B cell (primary cell): ENCODE results near the gene KANTR. TPM values are rescaled to one million over a fixed set of nuclear protein-coding genes. Genes with fewer than 3 reads are reported as not detected.

Source experiments
- ATAC-seq: fragments of 200-7000 bp; cut with Tn5 transposase; one replicate; pipeline ENCODE4 v1.10.0; 2021; ENCODE audit warnings: low read depth, mild to moderate bottlenecking, moderate number of reproducible peaks, moderate library complexity
- CTCF ChIA-PET: fragments of 350-600 bp; sonication (Branson Sonifier 250); formaldehyde crosslinking; loops from one replicate; lab custom pipeline; 2021; ENCODE audit warnings: antibody characterized with exemption, inconsistent platforms; lab: Charles Lee
- POLR2A ChIA-PET: fragments of 350-600 bp; sonication (Branson Sonifier 250); formaldehyde crosslinking; loops from one replicate; lab custom pipeline; 2021; ENCODE audit warnings: antibody characterized with exemption; lab: Charles Lee
- DNase-seq: peaks from one replicate; pipeline ENCODE4 v3.0.0; 2013
- H2AFZ ChIP-seq: 2 replicates; pipeline ENCODE4 v1.6.1; 2012; ENCODE audit warnings: mild to moderate bottlenecking, low read depth, low read length; ENCODE audit not compliant: insufficient read depth, poor library complexity, severe bottlenecking
- H3K27ac ChIP-seq, 2 donors: 1 replicate in 1 of 2; 2 replicates in 1 of 2; pipeline ENCODE4 v1.5.1; 2012 to 2013; ENCODE audit warnings: low read length in 2 of 2, mild to moderate bottlenecking in 2 of 2, moderate library complexity in 1 of 2
- H3K27me3 ChIP-seq, 4 experiments: fragments of 200-600 bp in 1 of 4; sonication (generic) in 1 of 4; replicated peaks in 1 of 4; 1 replicate in 2 of 4; 2 replicates in 2 of 4; pipeline versions ENCODE4 v1.6.1 to v1.7.0; 2013 to 2016; ENCODE audit warnings: low read length in 3 of 4, mild to moderate bottlenecking in 2 of 4, mixed read lengths in 1 of 4, moderate library complexity in 1 of 4; ENCODE audit not compliant: insufficient read depth in 4 of 4, control insufficient read depth in 3 of 4; ENCODE audit errors: control extremely low read depth in 1 of 4
- H3K36me3 ChIP-seq, 2 experiments: replicated peaks in 1 of 2; 1 replicate in 1 of 2; 2 replicates in 1 of 2; pipeline versions ENCODE4 v1.6.1 to v1.7.1; 2013; ENCODE audit warnings: low read length in 1 of 2; ENCODE audit not compliant: insufficient read depth in 2 of 2, control insufficient read depth in 1 of 2; ENCODE audit errors: control extremely low read depth in 1 of 2, extremely low read depth in 1 of 2
- H3K4me1 ChIP-seq, 2 donors: fragments of 200-600 bp in 1 of 2; sonication (generic) in 1 of 2; 1 replicate in 1 of 2; 2 replicates in 1 of 2; pipeline versions ENCODE4 v1.5.1 to v1.6.1; 2013 to 2017; ENCODE audit warnings: low read length in 2 of 2; ENCODE audit not compliant: control insufficient read depth in 2 of 2, insufficient read depth in 2 of 2
- H3K4me2 ChIP-seq: replicated peaks from 2 replicates; pipeline ENCODE3; 2012; ENCODE audit warnings: mild to moderate bottlenecking, low read depth, low read length; ENCODE audit not compliant: poor library complexity, severe bottlenecking
- H3K4me3 ChIP-seq, 5 experiments: fragments of 200-600 bp in 1 of 5; sonication (generic) in 1 of 5; 1 replicate in 3 of 5; 2 replicates in 2 of 5; pipeline versions ENCODE4 v1.5.1 to v1.7.0; 2011 to 2016; ENCODE audit warnings: low read length in 4 of 5, mild to moderate bottlenecking in 4 of 5, low read depth in 2 of 5, control low read depth in 1 of 5, moderate library complexity in 1 of 5; ENCODE audit not compliant: insufficient read depth in 1 of 5; ENCODE audit errors: control extremely low read depth in 1 of 5, extremely low read depth in 1 of 5
- H3K79me2 ChIP-seq: fragments of 200-600 bp; sonication (generic); one replicate; pipeline ENCODE4 v1.6.0; 2016; ENCODE audit warnings: low read length; ENCODE audit not compliant: control insufficient read depth, insufficient read depth
- H3K9ac ChIP-seq: fragments of 200-600 bp; sonication (generic); 2 replicates; pipeline ENCODE4 v1.6.1; 2017; ENCODE audit warnings: mild to moderate bottlenecking, low read length, moderate library complexity
- H3K9me3 ChIP-seq, 3 donors: one replicate each; pipeline versions ENCODE4 v1.6.1 to v1.7.1; 2013; ENCODE audit warnings: low read length in 2 of 3; ENCODE audit not compliant: control insufficient read depth in 2 of 3, insufficient read depth in 1 of 3; ENCODE audit errors: control extremely low read depth in 1 of 3
- H4K20me1 ChIP-seq: 2 replicates; pipeline ENCODE4 v1.6.0; 2012; ENCODE audit warnings: mild to moderate bottlenecking, low read length; ENCODE audit not compliant: insufficient read depth, control insufficient read depth, poor library complexity, severe bottlenecking
- H3K27ac Mint-ChIP-seq: one replicate; pipeline ENCODE4 v1.8.0; 2021; ENCODE audit warnings: mixed read lengths
- H3K27me3 Mint-ChIP-seq: one replicate; pipeline ENCODE4 v1.8.0; 2021; ENCODE audit warnings: mixed read lengths
- H3K4me1 Mint-ChIP-seq: one replicate; pipeline ENCODE4 v1.8.0; 2021; ENCODE audit warnings: mixed read lengths
- H3K4me3 Mint-ChIP-seq: one replicate; pipeline ENCODE4 v1.8.0; 2021; ENCODE audit warnings: mixed read lengths
- H3K9me3 Mint-ChIP-seq: one replicate; pipeline ENCODE4 v1.8.0; 2022; ENCODE audit warnings: mixed read lengths; ENCODE audit not compliant: insufficient read depth
- EZH2 ChIP-seq: IDR thresholded peaks from 2 replicates; pipeline ENCODE4 v1.6.1; 2012; ENCODE audit warnings: borderline replicate concordance, low read depth, mild to moderate bottlenecking, moderate library complexity, low read length; ENCODE audit not compliant: insufficient read depth, poor library complexity, severe bottlenecking
- WGBS: methylation state at CpG from one replicate; pipeline ENCODE4 v1.1.5; 2013; ENCODE audit warnings: missing lambda C conversion rate; ENCODE audit not compliant: insufficient coverage; 5-methylcytosine and 5-hydroxymethylcytosine counted together
- intact Hi-C: fragments of 100-400 bp; cut with micrococcal nuclease; formaldehyde crosslinking; loops from one replicate; pipeline ENCODE4 v1.10.0; 2022
- polyA plus RNA-seq: library from polyadenylated mRNA; depleted of rRNA; stranded (reverse); fragments of >200 nt; gene quantifications from 2 replicates; pipeline ENCODE4 v1.2.3, GENCODE V29; 2012
- total RNA-seq, 2 donors: library from RNA; stranded (reverse); fragments of 120-200 nt in 1 of 2; gene quantifications; 1 replicate in 1 of 2; 2 replicates in 1 of 2; pipeline versions ENCODE4 v1.2.3 to v1.2.4, GENCODE V29; 2013 to 2022
- TF ChIP-seq, protein P1 (sequence below): fragments of 200-600 bp; IDR thresholded peaks from one replicate; pipeline ENCODE4 v1.8.0; 2022; ENCODE audit warnings: antibody characterized with exemption, mild to moderate bottlenecking

Gene KANTR
- total and polyA plus RNA-seq, 2 donors (not counting 1 experiment from before 2014, with no cell fraction given): 6.7 to 26.8 TPM

DNA sequence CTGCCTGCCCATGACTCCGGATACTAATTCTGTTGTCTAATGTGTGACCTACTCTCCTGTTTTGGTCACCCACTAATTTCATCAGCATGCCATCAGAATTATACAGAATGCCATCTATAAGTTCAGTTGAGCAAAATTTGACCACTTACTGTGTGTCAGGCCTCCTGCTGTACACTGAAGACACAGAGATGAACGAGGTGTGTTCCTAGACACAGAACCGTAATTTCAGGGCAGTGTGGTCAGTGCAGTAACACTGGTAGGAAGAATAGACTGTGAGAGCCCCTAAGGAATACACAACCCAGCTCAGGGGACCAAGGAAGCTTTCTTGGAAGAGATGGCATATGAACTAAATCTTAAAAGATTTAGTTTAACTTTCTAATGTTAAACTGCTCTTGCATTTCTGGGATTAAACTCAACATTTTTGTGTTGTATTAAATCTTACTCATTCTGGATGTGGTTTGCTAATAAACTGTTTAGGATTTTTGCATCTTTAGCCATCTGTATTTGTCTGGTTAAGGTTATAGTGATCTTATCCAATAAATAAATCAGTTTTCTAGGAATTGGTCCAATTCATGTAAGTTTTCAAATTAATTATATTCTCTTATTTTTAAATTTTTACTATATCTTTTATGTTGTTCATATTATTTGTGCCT, 34.3 kb downstream of the KANTR start:
- CTCF ChIA-PET: no interaction called here
- Histone ChIP-seq H3K27ac (no peak overlapping the region), H3K4me2 (no peak overlapping the region), H3K36me3 (no peaks in the 10 kb centered on the region), H2AFZ (no peak overlapping the region), H3K79me2 (peaks cover 14% of the 10 kb centered on the region), H3K4me3 (no peak overlapping the region), H4K20me1 (no peaks in the 10 kb centered on the region), H3K4me1 (no peaks in the 10 kb centered on the region), H3K9me3 (peaks cover 0 to 1% (median 0%) of the 10 kb centered on the region in 3 donors), H3K9ac (no peak overlapping the region), H3K27me3 (no peaks in the 10 kb centered on the region)
- no peaks in the 10 kb centered on the region for H3K9me3 Mint-ChIP-seq
- POLR2A ChIA-PET: no interaction called here
- no CpG with 5 or more reads among the region's 3 CpGs for WGBS
- no peak overlapping the region for H3K27ac Mint-ChIP-seq
- no peak for TF ChIP-seq EZH2
- TF ChIP-seq, protein P1, sequence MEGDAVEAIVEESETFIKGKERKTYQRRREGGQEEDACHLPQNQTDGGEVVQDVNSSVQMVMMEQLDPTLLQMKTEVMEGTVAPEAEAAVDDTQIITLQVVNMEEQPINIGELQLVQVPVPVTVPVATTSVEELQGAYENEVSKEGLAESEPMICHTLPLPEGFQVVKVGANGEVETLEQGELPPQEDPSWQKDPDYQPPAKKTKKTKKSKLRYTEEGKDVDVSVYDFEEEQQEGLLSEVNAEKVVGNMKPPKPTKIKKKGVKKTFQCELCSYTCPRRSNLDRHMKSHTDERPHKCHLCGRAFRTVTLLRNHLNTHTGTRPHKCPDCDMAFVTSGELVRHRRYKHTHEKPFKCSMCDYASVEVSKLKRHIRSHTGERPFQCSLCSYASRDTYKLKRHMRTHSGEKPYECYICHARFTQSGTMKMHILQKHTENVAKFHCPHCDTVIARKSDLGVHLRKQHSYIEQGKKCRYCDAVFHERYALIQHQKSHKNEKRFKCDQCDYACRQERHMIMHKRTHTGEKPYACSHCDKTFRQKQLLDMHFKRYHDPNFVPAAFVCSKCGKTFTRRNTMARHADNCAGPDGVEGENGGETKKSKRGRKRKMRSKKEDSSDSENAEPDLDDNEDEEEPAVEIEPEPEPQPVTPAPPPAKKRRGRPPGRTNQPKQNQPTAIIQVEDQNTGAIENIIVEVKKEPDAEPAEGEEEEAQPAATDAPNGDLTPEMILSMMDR: no peak
- intact Hi-C loops: no loop called here
- no peak for ATAC-seq
- no peaks in the 10 kb centered on the region for H3K4me1 Mint-ChIP-seq
- H3K27me3 Mint-ChIP-seq: no peaks in the 10 kb centered on the region
- no peak overlapping the region for H3K4me3 Mint-ChIP-seq
- no peak for DNase-seq

DNA sequence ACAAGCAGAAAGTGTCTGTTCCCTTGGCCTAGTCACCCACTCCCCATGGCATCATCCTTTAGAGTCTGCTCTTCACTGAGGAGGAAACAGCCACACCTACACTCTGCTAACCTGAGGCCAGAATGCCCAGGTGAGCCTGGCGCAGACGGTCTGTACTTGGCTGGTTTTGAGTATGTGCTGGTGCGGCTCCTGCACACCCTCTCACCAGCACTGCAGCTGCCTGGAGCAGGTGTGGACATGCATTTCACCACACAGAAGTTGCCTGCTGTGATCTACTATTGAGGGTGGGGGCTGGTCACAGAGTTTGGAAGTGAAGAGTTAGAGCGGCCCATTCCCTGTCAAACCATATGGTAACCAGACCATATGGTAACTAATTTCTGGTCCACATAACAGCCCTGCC, 39.5 kb downstream of the KANTR start:
- Histone ChIP-seq H3K36me3 (no peaks in the 10 kb centered on the region), H3K9me3 (no peaks in the 10 kb centered on the region), H3K27ac (no peak overlapping the region), H3K27me3 (no peaks in the 10 kb centered on the region), H3K4me3 (no peak overlapping the region), H3K4me1 (no peaks in the 10 kb centered on the region), H3K79me2 (peaks cover 4% of the 10 kb centered on the region), H3K9ac (no peak overlapping the region), H3K4me2 (no peak overlapping the region), H4K20me1 (no peaks in the 10 kb centered on the region), H2AFZ (no peak overlapping the region)
- ChIA-PET CTCF (no interaction called here), POLR2A (no interaction called here)
- no peaks in the 10 kb centered on the region for H3K9me3 Mint-ChIP-seq
- WGBS: no CpG with 5 or more reads among the region's 4 CpGs
- TF ChIP-seq, protein P1: no peak
- no peak for TF ChIP-seq EZH2
- no peaks in the 10 kb centered on the region for H3K27me3 Mint-ChIP-seq
- no peak overlapping the region for H3K27ac Mint-ChIP-seq
- ATAC-seq (no peak), DNase-seq (no peak)
- intact Hi-C loops: no loop called here
- H3K4me1 Mint-ChIP-seq: no peaks in the 10 kb centered on the region
- H3K4me3 Mint-ChIP-seq: no peak overlapping the region
